DOHH2 (cell line): ENCODE results near the gene SSTR4.

Experiments
- H3F3A ChIP-seq: fragments of 200-600 bp; sonication (generic), shearing (Covaris generic); 2 replicates; pipeline ENCODE4 v1.6.0; 2016; ENCODE audit warnings: antibody characterized with exemption, mild to moderate bottlenecking; ENCODE audit not compliant: control insufficient read depth, insufficient read depth
- H3K27ac ChIP-seq: fragments of 200-600 bp; sonication (generic); 2 replicates; pipeline ENCODE4 v1.5.1; 2014; ENCODE audit warnings: low read depth, mild to moderate bottlenecking, low read length, moderate library complexity
- H3K27me3 ChIP-seq: fragments of 200-600 bp; sonication (generic); 2 replicates; pipeline ENCODE4 v1.6.1; 2014; ENCODE audit warnings: mild to moderate bottlenecking, low read length, mixed read lengths; ENCODE audit not compliant: control insufficient read depth
- H3K36me3 ChIP-seq: fragments of 200-600 bp; sonication (generic); 2 replicates; pipeline ENCODE4 v1.6.1; 2014; ENCODE audit warnings: mild to moderate bottlenecking, low read length, moderate library complexity, mixed read lengths; ENCODE audit not compliant: control insufficient read depth
- H3K4me1 ChIP-seq: fragments of 200-600 bp; sonication (generic); 2 replicates; pipeline ENCODE4 v1.6.1; 2014; ENCODE audit warnings: mild to moderate bottlenecking, low read length, mixed read lengths; ENCODE audit not compliant: control insufficient read depth
- H3K4me2 ChIP-seq: fragments of 200-600 bp; sonication (generic); 2 replicates; pipeline ENCODE4 v1.6.0; 2014; ENCODE audit warnings: mild to moderate bottlenecking, low read length, moderate library complexity
- H3K4me3 ChIP-seq: fragments of 200-600 bp; sonication (generic); 2 replicates; pipeline ENCODE4 v1.5.1; 2014; ENCODE audit warnings: mild to moderate bottlenecking, low read length, mixed read lengths
- H3K79me2 ChIP-seq: fragments of 200-600 bp; sonication (generic); 2 replicates; pipeline ENCODE4 v1.6.1; 2014; ENCODE audit warnings: mild to moderate bottlenecking, low read length, mixed read lengths; ENCODE audit not compliant: control insufficient read depth
- H3K9me2 ChIP-seq: fragments of 200-600 bp; sonication (generic); replicated peaks from 2 replicates; pipeline ENCODE4 v1.6.1; 2014; ENCODE audit warnings: mild to moderate bottlenecking, low read length, mixed read lengths; ENCODE audit not compliant: control insufficient read depth
- H3K9me3 ChIP-seq: fragments of 200-600 bp; sonication (generic); 2 replicates; pipeline ENCODE4 v1.6.1; 2014; ENCODE audit warnings: antibody characterized with exemption, low read length, mixed read lengths; ENCODE audit not compliant: control insufficient read depth, insufficient read depth
- H4K20me1 ChIP-seq: fragments of 200-600 bp; sonication (generic); 2 replicates; pipeline ENCODE4 v1.6.0; 2014; ENCODE audit warnings: low read depth, mild to moderate bottlenecking, antibody characterized with exemption, low read length, moderate library complexity; ENCODE audit not compliant: control insufficient read depth, insufficient read depth
- CTCF ChIP-seq: fragments of 200-600 bp; sonication (generic); IDR thresholded peaks from one replicate; pipeline ENCODE4 v1.5.1; 2014; ENCODE audit warnings: antibody characterized with exemption, mild to moderate bottlenecking, low read depth, low read length; ENCODE audit not compliant: poor library complexity, severe bottlenecking
- EZH2phosphoT487 ChIP-seq: fragments of 200-600 bp; sonication (generic); IDR thresholded peaks from 2 replicates; pipeline ENCODE4 v1.6.1; 2017; ENCODE audit warnings: borderline replicate concordance, mild to moderate bottlenecking, antibody characterized with exemption, low read length, moderate library complexity, mixed read lengths

The SSTR4 gene

GRCh38 chr20:23085436-23086055, 50.4 kb downstream of the SSTR4 start:
- H3K79me2 ChIP-seq, result no peaks in the 10 kb centered on the region
- H3F3A ChIP-seq, result no peaks in the 10 kb centered on the region
- TF ChIP-seq CTCF (no peak), EZH2phosphoT487 (no peak)
- no peak overlapping the region for H3K27ac ChIP-seq
- no peaks in the 10 kb centered on the region for H3K9me2 ChIP-seq
- H3K9me3 ChIP-seq, result no peaks in the 10 kb centered on the region
- no peaks in the 10 kb centered on the region for H3K36me3 ChIP-seq
- H3K4me3 ChIP-seq, result no peak overlapping the region
- H3K27me3 ChIP-seq, result no peaks in the 10 kb centered on the region
- no peaks in the 10 kb centered on the region for H4K20me1 ChIP-seq
- H3K4me1 ChIP-seq, result no peaks in the 10 kb centered on the region
- no peak overlapping the region for H3K4me2 ChIP-seq

GRCh38 chr20:23086056-23086566, 51.0 kb downstream of the SSTR4 start, which contains the start of gene CD93:
Gene CD93, minus strand, starts transcription at chr20:23086324. Its CDS starts 132 bp downstream, at chr20:23086192.
- no peaks in the 10 kb centered on the region for H3K79me2 ChIP-seq
- H3K9me3 ChIP-seq, result no peaks in the 10 kb centered on the region
- TF ChIP-seq CTCF (no peak), EZH2phosphoT487 (no peak)
- no peaks in the 10 kb centered on the region for H3K36me3 ChIP-seq
- H3K27ac ChIP-seq, result no peak within 1 kb of the TSS
- H3K27me3 ChIP-seq, result no peaks in the 10 kb centered on the region
- H3K4me3 ChIP-seq, result no peak within 1 kb of the TSS
- no peak within 1 kb of the TSS for H3K4me2 ChIP-seq
- no peaks in the 10 kb centered on the region for H4K20me1 ChIP-seq
- no peaks in the 10 kb centered on the region for H3F3A ChIP-seq
- no peaks in the 10 kb centered on the region for H3K9me2 ChIP-seq
- no peaks in the 10 kb centered on the region for H3K4me1 ChIP-seq

GRCh38 chr20:23086931-23087411, 51.9 kb downstream of the SSTR4 start:
- Histone ChIP-seq H3K9me2 (no peaks in the 10 kb centered on the region), H3K9me3 (no peaks in the 10 kb centered on the region), H3K79me2 (no peaks in the 10 kb centered on the region), H3K4me3 (no peak overlapping the region), H3K27me3 (no peaks in the 10 kb centered on the region), H4K20me1 (no peaks in the 10 kb centered on the region), H3K4me1 (no peaks in the 10 kb centered on the region), H3K27ac (no peak overlapping the region), H3F3A (no peaks in the 10 kb centered on the region), H3K4me2 (no peak overlapping the region), H3K36me3 (no peaks in the 10 kb centered on the region)
- no peak for TF ChIP-seq CTCF
- no peak for TF ChIP-seq EZH2phosphoT487
